Osteoblast (primary cell): ENCODE measurements around the gene PLXNA4. TPM values are rescaled to one million over a fixed set of nuclear protein-coding genes. Genes with fewer than 3 reads are reported as not detected.

Experiments
- DNase-seq: peaks from one replicate; pipeline ENCODE4 v3.0.0; 2011; ENCODE audit warnings: low spot score, mixed read lengths; ENCODE audit not compliant: insufficient read length; ENCODE audit errors: missing footprints
- H2AFZ ChIP-seq: 2 replicates; pipeline ENCODE4 v1.6.0; 2011; ENCODE audit warnings: mild to moderate bottlenecking, low read length
- H3K27ac ChIP-seq: 2 replicates; pipeline ENCODE4 v1.5.1; 2011; ENCODE audit warnings: mild to moderate bottlenecking, low read depth, low read length, moderate library complexity
- H3K27me3 ChIP-seq: 2 replicates; pipeline ENCODE4 v1.6.0; 2012; ENCODE audit warnings: mild to moderate bottlenecking, control low read depth, inconsistent platforms, low read length, moderate library complexity; ENCODE audit not compliant: insufficient read depth
- H3K36me3 ChIP-seq: 2 replicates; pipeline ENCODE4 v1.5.1; 2011; ENCODE audit warnings: mild to moderate bottlenecking, low read length, control low read depth, moderate library complexity; ENCODE audit not compliant: insufficient read depth
- H3K4me1 ChIP-seq: 2 replicates; pipeline ENCODE4 v1.5.1; 2011; ENCODE audit warnings: mild to moderate bottlenecking, low read length, control low read depth, moderate library complexity; ENCODE audit not compliant: insufficient read depth
- H3K4me2 ChIP-seq: 2 replicates; pipeline ENCODE4 v1.6.0; 2011; ENCODE audit warnings: mild to moderate bottlenecking, low read length; ENCODE audit not compliant: insufficient read depth
- H3K4me3 ChIP-seq: fragments of 200-600 bp; sonication (generic); 3 replicates; pipeline ENCODE4 v1.5.1; 2012; ENCODE audit warnings: mild to moderate bottlenecking, low read length, inconsistent platforms; ENCODE audit not compliant: insufficient read depth
- H3K79me2 ChIP-seq: 2 replicates; pipeline ENCODE4 v1.6.0; 2012; ENCODE audit warnings: mild to moderate bottlenecking, low read length, control low read depth, inconsistent platforms; ENCODE audit not compliant: insufficient read depth
- H3K9me3 ChIP-seq: 2 replicates; pipeline ENCODE4 v1.5.1; 2011; ENCODE audit warnings: low read depth, low read length, control low read depth
- H4K20me1 ChIP-seq: 2 replicates; pipeline ENCODE4 v1.6.0; 2012; ENCODE audit warnings: mild to moderate bottlenecking, low read length, control low read depth; ENCODE audit not compliant: insufficient read depth
- CTCF ChIP-seq: IDR thresholded peaks from 2 replicates; pipeline ENCODE4 v1.5.1; 2011; ENCODE audit warnings: mild to moderate bottlenecking, low read depth, low read length, moderate library complexity; ENCODE audit errors: extremely low read depth
- total RNA-seq: library from RNA; depleted of rRNA; stranded (reverse); fragments of >200 nt; gene quantifications from 2 replicates; pipeline ENCODE4 v1.2.3, GENCODE V29; 2012

PLXNA4 gene
- total RNA-seq, 1 donor = 4.3 TPM

GRCh38 chr7:132152131-132152889 lies 424.0 kb downstream of the PLXNA4 start:
- H3K27ac ChIP-seq = no peak overlapping the region
- H3K79me2 ChIP-seq = no peaks in the 10 kb centered on the region
- DNase-seq = no peak
- H3K9me3 ChIP-seq = no peaks in the 10 kb centered on the region
- no peak overlapping the region for H3K4me3 ChIP-seq
- H3K36me3 ChIP-seq = no peaks in the 10 kb centered on the region
- no peaks in the 10 kb centered on the region for H4K20me1 ChIP-seq
- no peak for TF ChIP-seq CTCF
- H2AFZ ChIP-seq = no peak overlapping the region
- no peak overlapping the region for H3K4me2 ChIP-seq
- H3K27me3 ChIP-seq = no peaks in the 10 kb centered on the region
- no peaks in the 10 kb centered on the region for H3K4me1 ChIP-seq

- no peak overlapping the region for H2AFZ ChIP-seq
- no peak overlapping the region for H3K4me3 ChIP-seq
- DNase-seq = no peak
- no peak overlapping the region for H3K27ac ChIP-seq
- H3K9me3 ChIP-seq = no peaks in the 10 kb centered on the region
- no peak for TF ChIP-seq CTCF
- H3K4me1 ChIP-seq = no peaks in the 10 kb centered on the region
- no peak overlapping the region for H3K4me2 ChIP-seq
- no peaks in the 10 kb centered on the region for H4K20me1 ChIP-seq
- no peaks in the 10 kb centered on the region for H3K79me2 ChIP-seq
- no peaks in the 10 kb centered on the region for H3K27me3 ChIP-seq
- H3K36me3 ChIP-seq = no peaks in the 10 kb centered on the region
These were observed 425.6 kb downstream of the PLXNA4 start for GRCh38 chr7:132150711-132151110.

GRCh38 chr7:132149436-132150304 lies 426.6 kb downstream of the PLXNA4 start:
- Histone ChIP-seq H3K4me3 (no peak overlapping the region), H3K27ac (no peak overlapping the region), H3K79me2 (no peaks in the 10 kb centered on the region), H4K20me1 (no peaks in the 10 kb centered on the region), H3K4me2 (no peak overlapping the region), H3K9me3 (no peaks in the 10 kb centered on the region), H3K27me3 (no peaks in the 10 kb centered on the region), H3K36me3 (no peaks in the 10 kb centered on the region), H3K4me1 (peaks cover 3% of the 10 kb centered on the region), H2AFZ (no peak overlapping the region)
- no peak for DNase-seq
- no peak for TF ChIP-seq CTCF

GRCh38 chr7:132148876-132149275 lies 427.4 kb downstream of the PLXNA4 start:
- H3K36me3 ChIP-seq = no peaks in the 10 kb centered on the region
- H3K79me2 ChIP-seq = no peaks in the 10 kb centered on the region
- TF ChIP-seq CTCF = no peak
- no peak overlapping the region for H3K4me3 ChIP-seq
- no peaks in the 10 kb centered on the region for H4K20me1 ChIP-seq
- peaks cover 3% of the 10 kb centered on the region for H3K4me1 ChIP-seq
- no peaks in the 10 kb centered on the region for H3K27me3 ChIP-seq
- no peak overlapping the region for H2AFZ ChIP-seq
- no peaks in the 10 kb centered on the region for H3K9me3 ChIP-seq
- H3K4me2 ChIP-seq = no peak overlapping the region
- no peak overlapping the region for H3K27ac ChIP-seq
- DNase-seq = no peak
